ENCODE results near the gene DGAT2L6.

DGAT2L6 gene

DNA sequence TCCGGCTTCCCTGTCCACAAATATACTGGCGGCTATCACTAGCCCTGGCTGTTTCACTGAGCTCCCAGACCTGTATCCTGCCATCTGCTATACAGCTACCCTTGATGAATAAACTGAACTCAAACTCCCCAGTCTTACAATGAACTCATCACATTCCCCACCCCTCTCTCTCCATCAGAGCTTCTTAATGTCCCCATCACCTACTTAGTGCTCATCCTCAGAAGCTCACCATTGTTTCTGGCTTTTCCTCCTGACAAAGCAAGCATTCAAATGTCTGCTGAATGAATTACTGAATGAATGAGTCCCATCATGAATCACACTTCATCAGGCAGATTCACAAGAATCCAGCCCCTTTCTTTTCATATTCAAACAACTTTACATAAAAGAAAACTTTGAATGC, 5.7 kb upstream of the DGAT2L6 start:
- no peaks in the 10 kb centered on the region for H3K27me3 ChIP-seq (ENCODE audit: insufficient read depth, low read length, poor library complexity, severe bottlenecking)
- no peaks in the 10 kb centered on the region for H3K4me1 ChIP-seq (ENCODE audit: insufficient read depth, low read length, poor library complexity, severe bottlenecking)
- H3K4me2 ChIP-seq (ENCODE audit: low read depth, low read length, poor library complexity, severe bottlenecking): no peak overlapping the region
- TF ChIP-seq CTCF (conservative IDR thresholded peaks at IDR 0.05; ENCODE audit: low read length): no peak
- TF ChIP-seq EZH2phosphoT487 (IDR thresholded peaks at IDR 0.05; ENCODE audit: borderline replicate concordance): no peak
- H2AFZ ChIP-seq (ENCODE audit: low read length): no peak overlapping the region
- H4K20me1 ChIP-seq (ENCODE audit: insufficient read depth, low read length, poor library complexity, severe bottlenecking): no peaks in the 10 kb centered on the region
- H3K9me2 ChIP-seq (replicated peaks; ENCODE audit: low read depth, low read length): no peaks in the 10 kb centered on the region
- H3K9ac ChIP-seq (ENCODE audit: low read depth, low read length, poor library complexity, severe bottlenecking): no peak overlapping the region
- H3K4me3 ChIP-seq (ENCODE audit: low read length, poor library complexity, severe bottlenecking): no peak overlapping the region
- no peaks in the 10 kb centered on the region for H3K9me3 ChIP-seq (ENCODE audit: insufficient read depth, low read depth, low read length)
- no peaks in the 10 kb centered on the region for H3F3A ChIP-seq (ENCODE audit: low read depth)
- H3K79me2 ChIP-seq (ENCODE audit: insufficient read depth, low read length): no peaks in the 10 kb centered on the region
- peaks cover 6% of the 10 kb centered on the region; the same call in 1 of the 2 replicates for H3K36me3 ChIP-seq (ENCODE audit: insufficient read depth, low read length)

DNA sequence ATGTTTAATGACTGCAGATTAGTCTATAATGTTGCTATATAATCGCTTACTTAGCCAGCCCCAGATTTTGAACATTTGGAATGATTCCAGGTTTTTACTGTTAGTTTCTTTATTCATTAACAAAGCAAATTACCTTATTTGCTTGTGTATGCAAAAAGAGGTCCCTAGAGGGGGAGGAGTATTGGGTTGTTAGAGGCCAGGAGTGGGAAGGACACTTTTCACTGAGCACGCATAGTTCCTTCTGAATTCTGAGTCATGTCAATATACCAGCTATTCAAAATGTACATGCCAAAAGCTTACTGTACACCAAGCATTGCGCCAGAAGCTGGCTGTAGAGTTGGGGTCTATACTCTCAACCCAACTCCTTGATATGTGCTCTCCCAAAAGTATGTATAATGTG, 5.1 kb upstream of the DGAT2L6 start:
- H3K4me2 ChIP-seq (ENCODE audit: low read depth, low read length, poor library complexity, severe bottlenecking): no peak overlapping the region
- H3K9ac ChIP-seq (ENCODE audit: low read depth, low read length, poor library complexity, severe bottlenecking): no peak overlapping the region
- no peaks in the 10 kb centered on the region for H3K9me2 ChIP-seq (replicated peaks; ENCODE audit: low read depth, low read length)
- TF ChIP-seq CTCF (conservative IDR thresholded peaks at IDR 0.05; ENCODE audit: low read length): no peak
- TF ChIP-seq EZH2phosphoT487 (IDR thresholded peaks at IDR 0.05; ENCODE audit: borderline replicate concordance): no peak
- no peaks in the 10 kb centered on the region for H3K79me2 ChIP-seq (ENCODE audit: insufficient read depth, low read length)
- no peaks in the 10 kb centered on the region for H3F3A ChIP-seq (ENCODE audit: low read depth)
- H3K36me3 ChIP-seq (ENCODE audit: insufficient read depth, low read length): peaks cover 4% of the 10 kb centered on the region; the same call in 1 of the 2 replicates
- no peak overlapping the region for H3K4me3 ChIP-seq (ENCODE audit: low read length, poor library complexity, severe bottlenecking)
- no peaks in the 10 kb centered on the region for H3K9me3 ChIP-seq (ENCODE audit: insufficient read depth, low read depth, low read length)
- H3K27me3 ChIP-seq (ENCODE audit: insufficient read depth, low read length, poor library complexity, severe bottlenecking): no peaks in the 10 kb centered on the region
- no peak overlapping the region for H2AFZ ChIP-seq (ENCODE audit: low read length)
- H4K20me1 ChIP-seq (ENCODE audit: insufficient read depth, low read length, poor library complexity, severe bottlenecking): no peaks in the 10 kb centered on the region
- no peaks in the 10 kb centered on the region for H3K4me1 ChIP-seq (ENCODE audit: insufficient read depth, low read length, poor library complexity, severe bottlenecking)

GRCh38 chrX:70172964-70173363, 4.3 kb upstream of the DGAT2L6 start:
- H3K27me3 ChIP-seq (ENCODE audit: insufficient read depth, low read length, poor library complexity, severe bottlenecking): no peaks in the 10 kb centered on the region
- no peaks in the 10 kb centered on the region for H3K79me2 ChIP-seq (ENCODE audit: insufficient read depth, low read length)
- H4K20me1 ChIP-seq (ENCODE audit: insufficient read depth, low read length, poor library complexity, severe bottlenecking): no peaks in the 10 kb centered on the region
- H3K36me3 ChIP-seq (ENCODE audit: insufficient read depth, low read length): no peaks in the 10 kb centered on the region
- H3K9ac ChIP-seq (ENCODE audit: low read depth, low read length, poor library complexity, severe bottlenecking): no peak overlapping the region
- H3K9me2 ChIP-seq (replicated peaks; ENCODE audit: low read depth, low read length): no peaks in the 10 kb centered on the region
- H3K4me1 ChIP-seq (ENCODE audit: insufficient read depth, low read length, poor library complexity, severe bottlenecking): no peaks in the 10 kb centered on the region
- H3F3A ChIP-seq (ENCODE audit: low read depth): no peaks in the 10 kb centered on the region
- no peak overlapping the region for H2AFZ ChIP-seq (ENCODE audit: low read length)
- H3K9me3 ChIP-seq (ENCODE audit: insufficient read depth, low read depth, low read length): no peaks in the 10 kb centered on the region
- H3K4me3 ChIP-seq (ENCODE audit: low read length, poor library complexity, severe bottlenecking): no peak overlapping the region
- TF ChIP-seq CTCF (conservative IDR thresholded peaks at IDR 0.05; ENCODE audit: low read length) (no peak), EZH2phosphoT487 (IDR thresholded peaks at IDR 0.05; ENCODE audit: borderline replicate concordance) (no peak)
- H3K4me2 ChIP-seq (ENCODE audit: low read depth, low read length, poor library complexity, severe bottlenecking): no peak overlapping the region
